HG02852 (cell line): ENCODE results near the gene DDX39A.

ENCODE experiments used
- ATAC-seq: cut with Tn5 transposase; IDR thresholded peaks from one replicate; pipeline ENCODE4 v1.9.1; 2021; ENCODE audit warnings: mild to moderate bottlenecking, moderate library complexity; ENCODE audit not compliant: unreplicated experiment

DDX39A gene

DNA sequence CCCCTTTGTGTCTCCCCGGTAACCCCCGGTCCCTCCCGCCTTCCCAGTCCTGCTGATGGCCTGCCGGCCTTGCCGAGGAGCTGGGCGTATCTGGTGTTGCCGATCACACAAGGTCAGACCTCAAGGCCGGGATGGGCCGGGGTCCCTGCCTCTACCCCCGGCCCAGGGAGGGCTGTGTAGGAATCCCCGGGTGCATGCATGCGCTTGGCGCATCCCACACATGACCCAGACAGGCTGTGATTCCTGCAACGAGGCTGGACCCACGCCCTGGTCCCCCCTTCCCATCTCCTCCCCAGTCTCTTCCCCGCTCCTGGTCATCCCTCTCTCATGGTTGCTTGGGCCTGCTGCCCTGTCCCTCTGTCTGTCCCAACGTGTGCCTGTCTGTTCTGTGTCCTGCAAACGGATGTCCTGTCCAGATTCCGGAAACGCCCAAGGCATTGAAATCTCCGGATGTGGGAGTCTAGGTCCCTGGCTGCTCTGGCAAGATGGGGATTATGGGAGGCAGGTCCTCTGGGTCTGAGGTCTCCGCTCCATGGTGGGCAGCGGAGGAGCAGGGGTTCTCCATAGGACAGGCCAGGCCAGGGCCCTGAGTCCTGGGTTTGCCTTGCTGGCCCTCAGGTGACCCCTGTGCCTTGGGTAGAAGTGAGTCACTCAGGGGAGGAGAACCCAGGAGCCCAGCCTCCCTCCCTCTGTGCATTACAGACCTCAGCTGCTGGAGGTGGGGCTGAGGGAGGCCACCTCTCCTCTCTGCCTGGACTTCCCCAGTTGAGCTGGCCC is 15.6 kb upstream of the DDX39A start:
- ATAC-seq = no peak

DNA sequence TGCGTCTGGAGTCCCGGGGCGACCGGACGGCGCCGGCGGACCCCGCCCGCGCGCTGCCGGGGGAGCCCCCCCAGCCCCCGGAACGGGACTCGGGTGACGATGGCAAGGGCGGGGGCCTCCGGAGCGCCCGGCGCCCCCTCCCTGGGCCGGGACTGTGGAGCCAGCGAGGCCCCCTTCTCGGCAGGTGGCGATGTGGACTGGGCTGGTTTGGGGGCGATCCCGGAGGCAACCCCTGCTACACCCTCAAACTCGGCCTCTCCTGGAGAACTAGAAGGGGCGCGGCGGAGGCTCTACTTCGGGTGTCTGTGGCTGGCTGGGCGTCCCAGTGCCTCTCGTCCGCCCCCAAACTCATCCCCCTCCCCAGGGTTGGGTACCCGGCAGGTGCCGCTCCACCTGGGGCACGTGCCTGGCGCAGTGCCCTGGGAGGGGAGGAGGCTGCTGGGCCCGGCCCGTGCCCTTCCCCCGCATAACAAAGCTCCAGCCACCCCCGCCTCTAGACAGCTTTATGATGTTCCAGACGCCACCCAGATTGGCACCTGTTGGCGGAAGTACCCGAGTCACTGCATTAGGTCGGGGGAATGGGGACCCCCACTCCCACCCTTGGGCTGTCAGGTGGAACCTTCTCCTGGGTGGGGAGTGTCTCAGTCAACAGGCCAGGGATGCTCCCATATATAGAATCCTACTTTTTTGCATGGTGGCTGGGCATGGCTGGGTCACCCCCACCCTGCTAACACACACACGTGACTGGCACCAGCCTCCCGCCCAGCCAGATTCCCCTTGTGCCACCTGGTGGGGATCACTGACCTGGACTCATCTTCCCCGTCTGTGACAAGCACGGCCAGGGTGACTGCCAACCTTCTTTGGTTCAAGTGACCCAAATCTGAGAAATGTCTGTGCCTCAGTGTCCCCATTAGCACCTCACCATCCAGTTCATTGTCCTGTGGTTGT is 14.7 kb upstream of the DDX39A start:
- no peak for ATAC-seq

DNA sequence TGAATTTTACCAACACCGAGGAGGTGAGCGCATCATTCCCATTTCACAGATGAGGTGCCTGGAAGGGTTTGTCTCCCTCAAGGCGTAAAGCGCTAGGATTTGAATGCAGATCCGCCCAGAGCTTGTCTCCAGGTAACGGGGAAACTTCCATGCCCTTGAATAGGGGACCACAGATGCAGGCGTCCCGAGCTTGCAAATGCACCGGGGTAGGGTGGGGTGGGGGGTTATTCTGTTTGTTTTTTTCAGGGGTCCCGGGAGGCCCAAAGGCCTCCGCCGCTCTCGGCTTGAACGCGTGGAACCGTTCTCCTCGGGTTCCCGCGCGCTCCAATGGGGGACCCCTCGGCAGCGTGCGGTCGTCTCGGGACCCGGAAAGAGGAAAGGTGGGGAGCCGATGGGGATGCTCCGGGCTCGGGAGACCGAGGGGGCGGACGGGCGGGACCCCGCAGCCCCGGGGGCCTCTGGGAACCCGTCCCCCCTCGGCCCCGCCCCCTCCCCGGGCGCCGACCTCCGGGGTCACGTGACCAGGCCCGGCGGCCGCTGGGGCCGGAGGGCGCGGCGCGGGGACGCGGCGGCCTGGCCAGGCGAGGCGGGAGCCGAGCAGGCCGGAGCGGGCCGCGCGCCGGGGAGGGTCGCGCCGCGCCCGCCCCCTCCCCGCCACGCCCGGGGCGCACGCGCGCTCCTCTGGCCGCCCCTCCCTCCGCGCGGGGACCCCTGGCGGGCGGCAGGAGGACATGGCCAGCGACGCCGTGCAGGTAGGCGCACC is 13.8 kb upstream of the DDX39A start, which contains the start of gene PKN1:
Gene PKN1, plus strand, starts transcription at position 516 of the 763 bp plus-strand sequence. Its CDS starts 216 bp downstream, at position 732.
- ATAC-seq = no peak

DNA sequence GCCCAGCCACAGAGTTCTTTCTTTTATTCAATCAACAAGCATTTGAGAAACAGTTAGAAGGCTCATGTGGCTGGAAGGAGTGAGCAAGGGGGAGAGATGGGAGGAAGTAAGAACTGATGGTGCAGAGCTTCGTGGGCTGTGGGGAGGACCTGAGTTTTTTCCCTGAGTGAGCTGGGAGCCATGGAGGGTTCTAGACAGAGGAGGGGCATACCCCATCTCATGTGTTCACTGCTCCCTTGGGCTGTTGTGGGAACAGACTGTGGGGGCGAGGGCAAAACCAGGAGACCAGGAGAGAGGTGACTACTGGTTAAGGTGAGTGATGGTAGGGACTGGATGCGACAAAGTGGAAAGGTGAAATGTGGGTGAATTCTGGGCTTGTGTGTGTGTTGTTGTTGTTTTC is 11.6 kb upstream of the DDX39A start:
- ATAC-seq = no peak

DNA sequence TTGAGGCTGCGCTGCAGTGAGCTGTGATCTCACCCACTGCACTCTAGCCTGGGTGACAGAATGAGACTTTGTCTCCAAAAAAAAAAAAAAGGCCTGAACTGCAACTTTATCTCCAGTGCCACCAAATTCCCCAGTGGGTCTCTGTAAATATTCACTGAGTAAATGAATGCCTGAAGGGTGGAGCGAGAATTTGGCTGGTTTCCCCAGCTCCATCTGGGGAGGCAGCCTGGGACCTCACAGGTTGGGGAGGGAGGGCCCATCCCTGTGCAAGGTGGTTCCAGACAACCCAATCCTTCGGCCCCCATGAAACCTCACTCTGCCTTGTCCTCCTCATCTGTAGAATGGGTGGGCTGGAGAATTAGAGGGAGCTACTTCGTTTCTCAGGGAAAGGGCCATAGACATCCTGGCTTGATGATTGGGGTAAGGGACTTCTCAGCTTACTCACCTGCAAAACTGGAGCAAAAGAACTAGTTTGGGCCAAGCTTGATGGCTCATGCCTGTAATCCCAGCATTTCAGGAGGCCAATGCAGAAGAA is 9.8 kb upstream of the DDX39A start:
- ATAC-seq = no peak

DNA sequence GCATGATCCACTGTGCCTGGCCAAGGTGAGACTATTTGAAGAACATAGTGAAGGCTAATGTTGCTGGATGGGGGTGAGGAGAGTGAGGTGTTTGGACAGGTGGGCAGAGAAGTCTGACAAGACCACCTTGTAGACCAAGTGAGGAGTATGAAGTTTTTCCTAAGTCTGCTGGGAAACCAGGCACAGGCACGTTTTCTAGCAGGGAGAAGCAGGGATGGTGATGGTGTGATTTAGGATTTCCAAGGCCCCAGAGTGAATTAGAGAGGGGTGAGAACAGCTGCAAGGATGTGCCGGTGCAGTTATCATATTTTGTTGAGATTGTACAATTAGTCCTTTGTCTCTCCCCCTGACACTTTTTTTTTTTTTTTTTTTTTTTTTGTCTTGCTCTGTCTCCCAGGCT is 8.3 kb upstream of the DDX39A start:
- no peak for ATAC-seq

DNA sequence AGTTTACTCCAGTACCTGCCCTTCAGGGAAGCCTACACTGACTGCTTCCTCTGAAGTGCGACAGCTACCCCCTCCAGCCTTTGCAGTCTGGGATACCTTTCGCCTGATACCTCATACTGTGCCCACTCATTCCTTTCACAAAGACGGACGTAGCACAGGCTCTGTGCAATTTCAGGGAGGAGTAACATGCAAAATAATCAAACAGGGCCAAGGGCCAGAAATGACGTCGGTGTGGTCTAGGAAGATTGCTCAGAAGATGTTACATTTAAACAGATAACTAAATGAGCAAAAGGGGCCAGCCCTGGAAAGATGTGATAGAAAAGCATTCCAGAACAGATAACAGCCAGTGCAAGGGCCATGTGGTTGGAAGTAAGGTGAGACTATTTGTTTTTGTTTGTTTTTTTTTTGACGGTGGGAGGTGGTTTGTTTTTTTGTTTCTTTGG is 6.6 kb upstream of the DDX39A start:
- no peak for ATAC-seq

DNA sequence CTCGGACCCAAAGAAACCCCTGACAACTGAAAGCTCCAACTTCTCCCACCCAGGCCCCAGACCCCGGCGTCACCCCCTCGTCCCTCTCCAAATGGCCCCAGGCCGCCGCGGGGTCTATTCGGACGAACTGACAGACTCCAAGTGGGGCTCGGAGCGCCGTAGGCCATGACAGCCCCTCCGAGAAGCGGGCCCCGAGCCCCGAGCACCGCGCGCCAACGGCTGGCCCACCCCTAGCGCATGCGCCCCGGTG is 360 bp downstream of the DDX39A start:
- peak; percentile 44 for ATAC-seq

DNA sequence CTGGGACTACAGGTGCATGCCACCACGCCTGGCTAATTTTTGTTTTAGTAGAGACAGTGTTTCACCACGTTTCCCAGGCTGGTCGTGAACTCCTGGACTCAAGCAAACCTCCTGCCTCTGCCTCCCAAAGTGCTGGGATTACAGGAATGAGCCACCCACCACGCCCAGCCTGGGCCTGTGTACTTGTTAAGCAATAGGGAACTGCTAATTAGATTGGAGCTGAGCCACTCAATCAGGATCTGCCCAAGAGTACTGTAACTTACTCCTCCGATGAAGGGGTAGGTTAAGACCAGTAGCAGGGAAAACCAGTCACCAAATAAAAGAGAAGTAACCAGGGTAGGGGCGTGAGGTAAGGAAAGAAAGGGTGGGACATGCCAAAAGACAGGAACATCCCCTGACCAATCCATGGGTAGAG is 2.3 kb downstream of the DDX39A start:
- no peak for ATAC-seq

DNA sequence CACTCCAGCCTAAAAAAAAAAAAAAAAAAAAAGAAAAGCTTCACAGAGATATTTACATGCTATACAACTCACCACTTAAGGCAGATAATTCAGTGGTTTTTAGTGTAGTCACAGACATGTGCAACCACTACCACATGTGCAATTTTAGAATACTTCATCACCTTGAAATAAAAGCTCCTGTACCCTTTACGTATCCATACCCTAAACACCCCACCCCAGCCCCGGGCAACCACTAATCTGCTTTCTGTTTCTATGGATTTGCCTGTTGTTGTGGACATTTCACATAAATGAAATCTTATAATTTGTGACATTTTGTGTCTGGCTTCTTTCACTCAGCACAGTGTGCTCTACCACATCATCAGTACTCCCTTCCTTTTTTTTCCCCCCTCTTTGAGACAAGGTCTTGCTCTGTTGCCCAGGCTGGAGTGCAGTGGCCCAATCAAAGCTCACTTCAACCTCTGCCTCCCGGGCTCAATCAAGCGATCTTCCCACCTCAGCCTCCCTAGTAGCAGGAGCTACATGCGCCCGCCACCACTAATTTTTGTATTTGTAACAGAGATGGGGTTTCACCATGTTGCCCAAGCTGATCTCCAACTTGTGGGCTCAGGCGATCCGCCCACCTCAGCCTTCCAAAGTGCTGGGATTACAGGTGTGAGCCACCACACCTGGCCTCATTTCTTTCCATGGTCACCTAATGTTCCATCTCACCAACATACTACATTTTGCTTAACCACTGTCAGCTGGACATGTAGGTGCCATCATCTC is 4.0 kb downstream of the DDX39A start:
- no peak for ATAC-seq

DNA sequence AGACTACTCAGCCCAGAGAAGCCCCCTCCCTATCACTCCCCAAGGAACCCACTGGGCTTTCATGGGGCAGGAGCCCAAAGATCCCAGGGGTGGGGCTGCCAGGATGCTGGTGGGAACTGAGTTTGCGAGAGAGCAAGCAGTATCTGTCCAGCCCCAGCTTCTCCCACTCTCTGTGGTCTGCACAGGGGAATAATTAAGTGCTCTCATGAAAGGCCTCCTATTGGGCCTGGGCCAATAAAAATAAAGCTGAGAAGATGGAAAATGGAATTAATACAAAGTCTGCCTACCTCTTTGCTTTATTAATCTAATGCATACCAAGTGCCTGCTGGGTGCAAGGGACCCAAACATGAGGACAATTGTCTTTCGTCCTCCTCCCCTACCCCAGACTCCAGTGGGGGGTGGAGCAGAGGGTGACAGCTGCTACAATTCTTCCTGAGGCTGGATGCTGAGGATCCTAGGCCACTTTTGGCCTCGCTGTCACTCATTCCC is 5.4 kb downstream of the DDX39A start:
- ATAC-seq = no peak

DNA sequence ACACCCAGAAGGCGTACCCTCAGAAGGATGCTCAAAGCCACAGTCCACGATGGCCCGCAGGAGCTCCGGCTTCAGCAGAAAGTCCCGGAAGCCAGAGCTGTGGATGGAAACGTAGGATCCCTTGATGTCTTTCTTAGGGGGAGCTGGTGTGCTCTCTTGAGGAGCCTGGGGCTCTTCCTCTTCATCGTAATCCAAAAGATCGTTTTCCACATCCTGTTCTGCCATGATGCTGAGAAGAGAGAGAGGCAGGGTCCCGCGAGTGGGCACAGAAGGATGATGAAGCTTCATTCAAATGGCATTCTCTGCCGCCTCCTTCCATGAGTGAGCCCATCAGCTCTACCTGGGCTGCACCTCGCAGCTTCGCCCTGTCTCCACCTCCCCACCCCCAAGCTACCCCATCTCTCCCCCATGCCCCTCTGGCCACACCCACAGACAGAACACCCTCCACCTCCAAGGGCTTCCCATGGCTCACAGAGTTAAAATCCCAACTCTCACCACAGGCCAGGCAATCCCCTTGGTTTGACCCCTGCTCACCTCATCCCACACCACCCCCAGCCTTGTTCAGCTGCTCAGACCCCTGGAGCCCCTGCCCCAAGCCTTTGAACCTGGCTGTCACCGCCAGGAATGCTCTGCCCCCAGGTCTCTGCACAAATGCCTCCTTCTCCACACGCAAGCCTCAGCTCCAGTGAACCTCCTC is 6.0 kb downstream of the DDX39A start:
- no peak for ATAC-seq

DNA sequence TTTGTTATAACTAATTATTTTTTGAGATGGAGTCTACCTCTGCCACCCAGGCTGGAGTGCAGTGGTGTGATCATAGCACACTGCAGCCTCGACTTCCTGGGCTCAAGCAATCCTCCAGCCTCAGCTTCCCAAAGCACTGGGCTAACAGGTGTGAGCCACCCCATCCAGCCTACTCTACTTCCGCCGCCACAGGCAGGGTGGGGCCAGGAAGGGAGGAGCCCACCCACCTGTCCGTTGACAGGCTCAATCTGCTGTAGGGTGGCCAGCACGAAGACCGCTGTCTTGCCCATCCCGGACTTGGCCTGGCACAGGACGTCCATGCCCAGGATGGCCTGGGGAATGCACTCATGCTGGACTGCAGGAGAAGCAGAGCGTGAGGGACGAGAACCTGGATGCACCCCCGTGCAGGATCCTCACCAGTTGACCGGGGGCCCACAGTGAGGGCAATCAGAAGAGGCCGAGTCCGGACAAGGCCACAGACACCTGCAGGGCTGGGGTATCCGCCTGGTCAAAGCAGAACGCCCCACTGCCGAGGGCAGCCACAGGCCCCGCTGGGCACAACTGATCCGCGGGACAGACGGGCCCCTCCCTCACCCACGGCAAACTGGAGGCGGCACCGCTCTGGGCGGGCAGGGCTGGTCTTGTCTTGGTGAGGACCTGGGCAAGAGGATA is 6.7 kb downstream of the DDX39A start:
- no peak for ATAC-seq

DNA sequence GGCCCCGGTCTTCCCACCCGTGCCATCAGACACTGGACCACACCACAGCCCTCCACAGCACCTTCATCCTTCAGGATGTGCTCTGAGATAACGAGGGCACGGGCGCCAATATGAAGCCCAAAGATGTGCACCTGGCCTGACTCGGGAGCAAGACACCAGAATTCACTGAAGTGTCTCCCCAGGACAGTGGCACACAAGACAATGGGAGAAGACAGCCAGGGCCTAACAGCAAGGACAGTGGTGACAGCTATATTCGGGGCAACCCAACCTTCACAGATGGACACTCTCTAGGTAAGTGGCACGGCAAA is 7.2 kb downstream of the DDX39A start:
- ATAC-seq = no peak

DNA sequence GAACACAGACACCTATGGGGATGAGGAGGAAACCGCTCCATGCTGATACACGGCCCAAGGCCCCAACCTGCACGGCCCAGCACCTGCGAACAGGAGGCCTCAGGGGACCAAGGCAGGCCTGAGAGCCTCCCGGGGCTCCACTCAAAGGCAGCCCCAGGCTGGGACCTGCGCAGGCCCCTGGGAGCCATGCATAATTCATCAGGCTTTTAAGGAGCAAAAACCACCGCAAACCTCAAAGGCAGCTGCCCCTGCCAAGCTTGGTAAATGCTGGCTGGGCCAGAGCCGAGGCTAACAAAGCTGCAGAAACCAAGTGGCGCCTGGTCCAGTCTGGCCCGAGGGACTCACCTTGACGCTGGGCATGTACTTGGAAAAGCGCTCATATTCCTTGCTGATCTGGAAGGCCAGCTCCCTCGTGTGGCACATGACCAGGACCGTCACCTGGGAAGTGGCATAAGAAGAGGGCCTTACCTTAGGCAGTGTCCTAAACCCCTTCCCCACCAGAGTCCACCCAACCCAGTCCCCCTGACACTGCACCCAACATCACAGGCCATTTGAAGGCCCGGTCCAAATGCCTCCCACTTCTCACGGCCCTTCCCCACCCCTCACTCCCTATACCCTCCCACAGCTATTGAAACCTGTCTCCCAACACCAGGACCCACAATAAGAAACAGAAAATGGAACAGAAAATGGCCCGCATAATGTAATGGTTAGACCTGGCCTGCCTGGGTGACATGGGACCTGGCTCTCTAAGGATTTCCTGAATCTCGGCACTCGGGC is 7.8 kb downstream of the DDX39A start:
- ATAC-seq = no peak

DNA sequence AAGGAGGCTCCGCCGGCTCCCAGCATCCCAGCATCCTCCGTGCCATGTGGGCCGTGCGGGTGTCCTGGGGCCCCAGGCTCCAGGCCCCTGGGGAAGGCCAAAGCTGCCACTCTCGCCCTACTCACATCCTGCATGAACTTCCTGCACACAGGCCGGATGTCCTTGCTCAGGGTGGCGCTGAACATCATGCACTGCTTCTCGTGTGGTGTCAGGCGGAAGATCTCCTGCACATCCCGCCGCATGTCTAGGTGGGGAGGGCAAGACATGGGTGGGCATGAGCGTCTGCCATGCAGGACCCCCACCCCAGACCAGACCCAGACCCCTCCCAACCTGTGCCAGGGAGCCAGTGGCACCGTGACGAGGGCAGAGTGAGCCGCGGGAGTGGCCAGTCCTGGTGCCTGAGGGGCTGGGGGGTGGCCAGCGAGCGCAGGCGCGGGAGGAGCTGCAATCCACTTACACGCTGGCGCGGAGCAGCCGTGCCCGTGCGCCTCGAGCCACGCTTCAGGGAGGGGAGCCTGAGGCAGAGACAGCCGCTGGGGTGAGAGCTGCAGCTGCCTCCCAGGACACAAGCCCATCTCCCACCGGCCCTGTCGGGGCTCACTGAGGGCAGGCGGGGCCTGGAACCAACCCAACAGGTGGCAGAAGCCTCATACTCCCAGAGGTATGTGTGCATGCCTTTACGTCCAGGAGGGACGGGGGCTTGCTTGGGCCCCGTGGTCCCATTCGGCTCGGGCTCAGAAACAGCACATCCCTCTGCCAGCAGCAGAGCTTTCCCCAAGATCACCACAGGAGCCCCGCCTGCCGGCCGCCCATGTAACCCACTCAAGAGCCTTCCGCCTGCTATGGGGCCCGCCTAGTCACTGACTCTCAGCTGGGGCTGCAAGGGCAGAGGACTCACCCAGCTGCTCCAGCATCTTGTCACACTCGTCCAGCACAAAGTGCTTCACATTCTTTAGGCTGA is 8.8 kb downstream of the DDX39A start:
- no peak for ATAC-seq
